Mucosa of stomach (tissue), 1 donor: ENCODE data around the gene SLCO4C1.

Experiments used
- H3K27me3 ChIP-seq: one replicate; pipeline ENCODE4 v1.7.0; 2013; ENCODE audit warnings: mild to moderate bottlenecking, low read length; ENCODE audit not compliant: control insufficient read depth, insufficient read depth
- H3K36me3 ChIP-seq: one replicate; pipeline ENCODE4 v1.7.0; 2013; ENCODE audit warnings: low read length; ENCODE audit not compliant: control insufficient read depth, insufficient read depth
- H3K4me1 ChIP-seq: one replicate; pipeline ENCODE4 v1.7.0; 2013; ENCODE audit warnings: mild to moderate bottlenecking, low read length; ENCODE audit not compliant: control insufficient read depth, insufficient read depth
- H3K4me3 ChIP-seq: one replicate; pipeline ENCODE4 v1.7.0; 2013; ENCODE audit warnings: low read length
- H3K9ac ChIP-seq: one replicate; pipeline ENCODE4 v1.7.0; 2013; ENCODE audit warnings: mild to moderate bottlenecking, low read length, moderate library complexity
- H3K9me3 ChIP-seq: one replicate; pipeline ENCODE4 v1.7.0; 2013; ENCODE audit warnings: mild to moderate bottlenecking, low read length, moderate library complexity; ENCODE audit not compliant: control insufficient read depth
- donor health status: Pancreatic carcinoma.

Gene SLCO4C1

GRCh38 chr5:102294886-102295395 is 1.1 kb downstream of the SLCO4C1 start:
- Histone ChIP-seq H3K9ac (no peak overlapping the region), H3K9me3 (no peaks in the 10 kb centered on the region), H3K4me3 (no peak overlapping the region), H3K27me3 (no peaks in the 10 kb centered on the region), H3K36me3 (no peaks in the 10 kb centered on the region), H3K4me1 (no peaks in the 10 kb centered on the region)

GRCh38 chr5:102290004-102290403 is 6.1 kb downstream of the SLCO4C1 start:
- Histone ChIP-seq H3K4me1 (no peaks in the 10 kb centered on the region), H3K36me3 (no peaks in the 10 kb centered on the region), H3K9ac (no peak overlapping the region), H3K27me3 (no peaks in the 10 kb centered on the region), H3K9me3 (no peaks in the 10 kb centered on the region), H3K4me3 (no peak overlapping the region)

GRCh38 chr5:102289251-102289899 is 6.7 kb downstream of the SLCO4C1 start:
- H3K4me1 ChIP-seq, result no peaks in the 10 kb centered on the region
- no peaks in the 10 kb centered on the region for H3K27me3 ChIP-seq
- no peak overlapping the region for H3K9ac ChIP-seq
- H3K4me3 ChIP-seq, result no peak overlapping the region
- no peaks in the 10 kb centered on the region for H3K36me3 ChIP-seq
- H3K9me3 ChIP-seq, result no peaks in the 10 kb centered on the region

- Histone ChIP-seq H3K9ac (no peak overlapping the region), H3K4me3 (no peak overlapping the region), H3K36me3 (no peaks in the 10 kb centered on the region), H3K4me1 (no peaks in the 10 kb centered on the region), H3K9me3 (no peaks in the 10 kb centered on the region), H3K27me3 (no peaks in the 10 kb centered on the region)
Measured at GRCh38 chr5:102288630-102289029, 7.5 kb downstream of the SLCO4C1 start.

- Histone ChIP-seq H3K36me3 (no peaks in the 10 kb centered on the region), H3K4me1 (no peaks in the 10 kb centered on the region), H3K4me3 (no peak overlapping the region), H3K9ac (no peak overlapping the region), H3K27me3 (no peaks in the 10 kb centered on the region), H3K9me3 (no peaks in the 10 kb centered on the region)
Measured at GRCh38 chr5:102286476-102286875, 9.6 kb downstream of the SLCO4C1 start.

DNA sequence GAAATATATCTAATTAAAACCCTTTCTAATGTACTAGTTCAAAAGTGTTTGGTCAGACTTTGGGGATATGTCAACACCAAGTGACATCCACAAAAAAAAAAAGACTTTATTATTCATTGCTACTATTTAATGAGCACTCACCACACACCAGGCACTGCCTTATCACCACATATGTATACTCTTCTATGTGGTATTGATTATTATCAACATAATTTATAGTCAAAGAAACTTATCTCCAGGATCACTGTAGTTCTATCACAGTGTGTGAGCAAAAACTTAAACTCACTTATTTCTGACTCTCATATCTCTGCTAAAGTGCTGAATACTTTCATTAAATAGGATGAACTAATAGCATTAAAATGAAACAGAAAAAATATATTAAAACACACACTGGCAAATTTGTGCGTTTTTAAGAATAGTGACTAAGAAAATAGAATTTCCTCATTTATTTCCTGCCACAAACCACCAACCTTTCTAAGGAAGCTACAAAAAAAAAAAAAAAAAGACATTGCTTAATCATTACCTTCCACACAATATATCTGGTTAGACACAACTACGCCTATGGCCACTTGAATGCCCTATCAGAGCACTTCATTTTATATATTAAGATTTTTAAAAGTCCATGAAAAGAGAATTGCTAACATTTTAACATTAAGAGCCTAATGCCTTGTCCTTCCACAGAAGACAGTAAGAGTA is 12.8 kb downstream of the SLCO4C1 start:
- no peak overlapping the region for H3K4me3 ChIP-seq
- H3K9ac ChIP-seq, result no peak overlapping the region
- H3K4me1 ChIP-seq, result no peaks in the 10 kb centered on the region
- no peaks in the 10 kb centered on the region for H3K9me3 ChIP-seq
- H3K27me3 ChIP-seq, result no peaks in the 10 kb centered on the region
- H3K36me3 ChIP-seq, result no peaks in the 10 kb centered on the region

DNA sequence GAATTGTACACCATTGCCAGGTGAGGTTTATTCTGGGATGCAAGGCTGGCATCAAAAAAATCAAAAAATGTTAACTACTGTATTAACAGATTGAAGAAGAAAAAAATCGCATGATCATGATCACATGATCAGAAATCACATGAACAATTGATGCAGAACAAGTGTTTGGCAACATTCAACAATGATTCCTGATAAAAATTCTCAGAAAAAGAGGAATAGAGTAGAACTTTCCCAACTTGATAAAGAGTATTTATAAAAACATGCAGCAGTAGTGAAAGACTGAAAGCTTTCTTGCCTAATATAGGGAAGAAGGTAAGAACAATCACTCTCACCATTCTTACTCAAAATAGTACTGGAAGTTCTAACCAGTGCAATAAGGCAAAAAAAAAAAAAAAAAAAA is 16.4 kb downstream of the SLCO4C1 start:
- Histone ChIP-seq H3K9me3 (no peaks in the 10 kb centered on the region), H3K36me3 (no peaks in the 10 kb centered on the region), H3K9ac (no peak overlapping the region), H3K4me3 (no peak overlapping the region), H3K27me3 (no peaks in the 10 kb centered on the region), H3K4me1 (no peaks in the 10 kb centered on the region)

DNA sequence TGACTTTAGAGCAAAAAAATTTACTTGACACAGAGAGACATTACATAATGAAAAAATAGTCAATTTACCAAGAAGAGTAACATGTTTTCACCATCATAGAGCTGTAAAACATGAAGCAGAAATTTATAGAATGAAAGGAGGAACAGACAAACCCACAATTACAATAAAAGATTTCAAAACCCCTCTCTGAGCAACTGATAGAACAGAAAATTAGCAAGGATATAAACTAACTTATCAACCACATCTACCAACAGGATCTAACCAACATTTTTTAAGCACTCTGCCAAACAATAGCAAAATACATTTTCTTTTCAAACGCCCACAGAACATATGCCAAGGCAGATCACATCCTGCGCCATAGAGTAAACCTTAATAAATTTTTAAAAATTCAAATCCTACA is 17.9 kb downstream of the SLCO4C1 start:
- no peaks in the 10 kb centered on the region for H3K27me3 ChIP-seq
- no peaks in the 10 kb centered on the region for H3K9me3 ChIP-seq
- no peaks in the 10 kb centered on the region for H3K36me3 ChIP-seq
- no peaks in the 10 kb centered on the region for H3K4me1 ChIP-seq
- H3K4me3 ChIP-seq, result no peak overlapping the region
- no peak overlapping the region for H3K9ac ChIP-seq

DNA sequence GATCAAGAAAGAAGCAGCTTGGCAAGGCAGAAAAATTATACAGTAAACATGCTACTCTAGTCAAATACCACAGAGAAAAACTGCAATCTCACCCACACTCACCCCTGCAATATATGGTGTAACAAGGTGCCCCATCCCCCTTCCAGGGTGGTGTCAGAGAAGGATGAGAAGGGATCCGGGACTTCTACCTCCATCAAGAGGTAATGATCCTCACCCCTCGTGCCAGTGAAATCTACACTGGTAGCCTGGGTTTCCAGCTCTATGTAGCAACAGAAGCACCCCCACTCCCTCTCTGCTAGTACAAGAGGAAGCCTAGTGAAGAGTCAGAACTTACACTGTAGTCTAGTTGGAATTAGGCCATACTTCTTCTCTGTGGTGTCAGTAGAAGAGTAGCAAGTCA is 18.9 kb downstream of the SLCO4C1 start:
- Histone ChIP-seq H3K36me3 (no peaks in the 10 kb centered on the region), H3K9ac (no peak overlapping the region), H3K27me3 (no peaks in the 10 kb centered on the region), H3K4me3 (no peak overlapping the region), H3K4me1 (no peaks in the 10 kb centered on the region), H3K9me3 (no peaks in the 10 kb centered on the region)

- Histone ChIP-seq H3K9me3 (no peaks in the 10 kb centered on the region), H3K4me3 (no peak overlapping the region), H3K36me3 (no peaks in the 10 kb centered on the region), H3K4me1 (no peaks in the 10 kb centered on the region), H3K27me3 (no peaks in the 10 kb centered on the region), H3K9ac (no peak overlapping the region)
Measured at GRCh38 chr5:102271759-102272158, 24.3 kb downstream of the SLCO4C1 start.

DNA sequence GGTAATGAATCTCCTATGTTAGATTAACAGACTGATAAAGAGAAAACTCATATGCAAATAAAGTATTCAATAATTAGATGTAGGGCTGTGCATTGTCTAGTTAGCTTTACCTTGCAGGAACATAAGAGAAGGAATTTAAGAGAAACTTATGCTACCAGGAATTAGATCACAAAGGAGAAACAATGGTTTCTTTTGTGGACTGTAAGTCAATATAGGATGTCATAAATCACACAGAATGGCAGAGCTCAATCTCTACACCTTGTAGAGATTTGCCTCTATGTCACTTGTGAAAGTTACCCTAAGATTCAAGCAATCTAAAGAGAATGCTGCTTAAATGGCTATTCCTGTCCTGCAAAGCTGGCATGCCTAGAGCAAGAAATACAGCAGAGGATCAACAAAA is 26.0 kb downstream of the SLCO4C1 start:
- Histone ChIP-seq H3K36me3 (no peaks in the 10 kb centered on the region), H3K4me3 (no peak overlapping the region), H3K27me3 (no peaks in the 10 kb centered on the region), H3K4me1 (no peaks in the 10 kb centered on the region), H3K9me3 (no peaks in the 10 kb centered on the region), H3K9ac (no peak overlapping the region)

DNA sequence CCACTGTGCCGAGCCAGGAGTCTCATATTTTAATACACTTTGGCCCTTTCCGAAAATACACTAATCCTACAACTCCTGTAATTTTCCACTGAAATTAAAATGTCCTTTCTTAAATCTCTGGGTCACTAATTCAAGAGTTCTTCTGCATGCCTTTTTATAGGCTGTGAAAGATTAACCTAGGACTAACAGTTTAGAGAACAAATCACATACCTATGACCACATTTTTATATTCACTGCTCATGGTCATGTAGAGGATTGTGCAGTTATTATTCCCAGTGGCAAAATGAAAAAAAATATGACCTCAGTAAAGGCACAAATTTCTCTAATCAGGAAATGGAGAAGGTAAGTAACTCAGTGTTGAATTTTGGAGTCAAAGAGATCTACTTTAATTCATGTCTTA is 33.4 kb downstream of the SLCO4C1 start:
- H3K9me3 ChIP-seq, result no peaks in the 10 kb centered on the region
- H3K4me1 ChIP-seq, result no peaks in the 10 kb centered on the region
- H3K4me3 ChIP-seq, result no peak overlapping the region
- no peaks in the 10 kb centered on the region for H3K36me3 ChIP-seq
- no peaks in the 10 kb centered on the region for H3K27me3 ChIP-seq
- no peak overlapping the region for H3K9ac ChIP-seq
